GM12892 (cell line): ENCODE results near the gene DLK2.
"Not testable (repeated sequence)": the region's sequence is repeated elsewhere in the genome, so short reads cannot be mapped to it uniquely, and the experiment has no call there.

Experiments used
- POLR2A ChIP-seq: IDR thresholded peaks from 2 replicates; pipeline ENCODE4 v1.6.1; 2011; ENCODE audit warnings: low read depth, low read length, control low read depth
- POLR2AphosphoS5 ChIP-seq: IDR thresholded peaks from 2 replicates; pipeline ENCODE4 v1.6.1; 2011; ENCODE audit warnings: low read depth, low read length, control low read depth
- TAF1 ChIP-seq: IDR thresholded peaks from 2 replicates; pipeline ENCODE4 v1.6.1; 2011; ENCODE audit warnings: low read depth, mild to moderate bottlenecking, control low read depth, low read length, borderline replicate concordance

- not testable (repeated sequence) for TF ChIP-seq POLR2AphosphoS5, POLR2A, TAF1
These were observed 30.3 kb downstream of the DLK2 start for GRCh38 chr6:43425083-43425482.
